ENCODE data around the gene CXXC5. TPM values are rescaled to one million over a fixed set of nuclear protein-coding genes. Genes with fewer than 3 reads are reported as not detected.

CXXC5 gene
- polyA plus RNA-seq, 4 donors, result 219 to 241 (median 229) TPM

Other genes with a start within 250 kb of the CXXC5 start
- gene SPATA24, start 244.3 kb upstream of the CXXC5 start, polyA plus RNA-seq (ENCODE audit: insufficient read length in 4 of 4), result 10 to 100 TPM in 3 of 4 donors, 1 to 10 TPM in 1; 9.6 to 13.8 (median 11.7) TPM
- gene DNAJC18, start 208.8 kb upstream of the CXXC5 start, polyA plus RNA-seq (ENCODE audit: insufficient read length in 4 of 4), result 10 to 100 TPM; 27.1 to 36.0 (median 31.5) TPM
- 10 to 100 TPM; 25.6 to 27.8 (median 26.0) TPM for gene ECSCR, start 185.6 kb upstream of the CXXC5 start, polyA plus RNA-seq (ENCODE audit: insufficient read length in 4 of 4)
- under 1 TPM in 1 of 4 donors, not detected in 3; 0.03 TPM for gene SMIM33, start 177.3 kb upstream of the CXXC5 start, polyA plus RNA-seq (ENCODE audit: insufficient read length in 4 of 4)
- gene STING1, start 165.6 kb upstream of the CXXC5 start, polyA plus RNA-seq (ENCODE audit: insufficient read length in 4 of 4), result 10 to 100 TPM; 28.0 to 35.8 (median 31.7) TPM
- 100 to 1,000 TPM; 153 to 209 (median 197) TPM for gene UBE2D2, start 87.0 kb upstream of the CXXC5 start, polyA plus RNA-seq (ENCODE audit: insufficient read length in 4 of 4)
- gene PSD2, start 147.5 kb downstream of the CXXC5 start, polyA plus RNA-seq (ENCODE audit: insufficient read length in 4 of 4), result 1 to 10 TPM; 1.6 to 2.4 (median 2.1) TPM